ENCODE measurements around the gene HECW1.
"Not testable (repeated sequence)": the region's sequence is repeated elsewhere in the genome, so short reads cannot be mapped to it uniquely, and the experiment has no call there.

The HECW1 gene

GRCh38 chr7:43593010-43593409, 480.6 kb downstream of the HECW1 start:
- TF ChIP-seq, protein P1, sequence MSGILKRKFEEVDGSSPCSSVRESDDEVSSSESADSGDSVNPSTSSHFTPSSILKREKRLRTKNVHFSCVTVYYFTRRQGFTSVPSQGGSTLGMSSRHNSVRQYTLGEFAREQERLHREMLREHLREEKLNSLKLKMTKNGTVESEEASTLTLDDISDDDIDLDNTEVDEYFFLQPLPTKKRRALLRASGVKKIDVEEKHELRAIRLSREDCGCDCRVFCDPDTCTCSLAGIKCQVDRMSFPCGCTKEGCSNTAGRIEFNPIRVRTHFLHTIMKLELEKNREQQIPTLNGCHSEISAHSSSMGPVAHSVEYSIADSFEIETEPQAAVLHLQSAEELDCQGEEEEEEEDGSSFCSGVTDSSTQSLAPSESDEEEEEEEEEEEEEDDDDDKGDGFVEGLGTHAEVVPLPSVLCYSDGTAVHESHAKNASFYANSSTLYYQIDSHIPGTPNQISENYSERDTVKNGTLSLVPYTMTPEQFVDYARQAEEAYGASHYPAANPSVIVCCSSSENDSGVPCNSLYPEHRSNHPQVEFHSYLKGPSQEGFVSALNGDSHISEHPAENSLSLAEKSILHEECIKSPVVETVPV (CRISPR knock-in tag; IDR thresholded peaks at IDR 0.05): no peak
- TF ChIP-seq OSR1 (CRISPR knock-in tag; IDR thresholded peaks at IDR 0.05) (no peak), ARNTL (CRISPR knock-in tag; IDR thresholded peaks at IDR 0.05; ENCODE audit: borderline replicate concordance, low read depth) (no peak), RARB (CRISPR knock-in tag; IDR thresholded peaks at IDR 0.05) (no peak), TOX (CRISPR knock-in tag; IDR thresholded peaks at IDR 0.05; ENCODE audit: borderline replicate concordance) (no peak), BACH2 (CRISPR knock-in tag; IDR thresholded peaks at IDR 0.05; ENCODE audit: borderline replicate concordance) (no peak), ZNF70 (CRISPR knock-in tag; IDR thresholded peaks at IDR 0.05) (no peak), ZNF8 (CRISPR knock-in tag; IDR thresholded peaks at IDR 0.05) (no peak), ISL1 (CRISPR knock-in tag; IDR thresholded peaks at IDR 0.05) (no peak), ZC3H10 (CRISPR knock-in tag; IDR thresholded peaks at IDR 0.05) (no peak), ZNF565 (CRISPR knock-in tag; conservative IDR thresholded peaks at IDR 0.05; ENCODE audit: low read depth) (no peak), TCF4 (CRISPR knock-in tag; IDR thresholded peaks at IDR 0.05; ENCODE audit: borderline replicate concordance) (no peak), SNAI2 (CRISPR knock-in tag; IDR thresholded peaks at IDR 0.05) (no peak), PPARA (CRISPR knock-in tag; IDR thresholded peaks at IDR 0.05; ENCODE audit: borderline replicate concordance) (no peak), TSHZ2 (CRISPR knock-in tag; IDR thresholded peaks at IDR 0.05) (no peak), ZFP3 (CRISPR knock-in tag; IDR thresholded peaks at IDR 0.05) (no peak), GLIS3 (CRISPR knock-in tag; IDR thresholded peaks at IDR 0.05) (no peak), ZFP30 (CRISPR knock-in tag; IDR thresholded peaks at IDR 0.05) (no peak)
- TF ChIP-seq, protein P2, sequence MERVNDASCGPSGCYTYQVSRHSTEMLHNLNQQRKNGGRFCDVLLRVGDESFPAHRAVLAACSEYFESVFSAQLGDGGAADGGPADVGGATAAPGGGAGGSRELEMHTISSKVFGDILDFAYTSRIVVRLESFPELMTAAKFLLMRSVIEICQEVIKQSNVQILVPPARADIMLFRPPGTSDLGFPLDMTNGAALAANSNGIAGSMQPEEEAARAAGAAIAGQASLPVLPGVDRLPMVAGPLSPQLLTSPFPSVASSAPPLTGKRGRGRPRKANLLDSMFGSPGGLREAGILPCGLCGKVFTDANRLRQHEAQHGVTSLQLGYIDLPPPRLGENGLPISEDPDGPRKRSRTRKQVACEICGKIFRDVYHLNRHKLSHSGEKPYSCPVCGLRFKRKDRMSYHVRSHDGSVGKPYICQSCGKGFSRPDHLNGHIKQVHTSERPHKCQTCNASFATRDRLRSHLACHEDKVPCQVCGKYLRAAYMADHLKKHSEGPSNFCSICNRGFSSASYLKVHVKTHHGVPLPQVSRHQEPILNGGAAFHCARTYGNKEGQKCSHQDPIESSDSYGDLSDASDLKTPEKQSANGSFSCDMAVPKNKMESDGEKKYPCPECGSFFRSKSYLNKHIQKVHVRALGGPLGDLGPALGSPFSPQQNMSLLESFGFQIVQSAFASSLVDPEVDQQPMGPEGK (CRISPR knock-in tag; IDR thresholded peaks at IDR 0.05; ENCODE audit: borderline replicate concordance): no peak
- TF ChIP-seq, protein P3, sequence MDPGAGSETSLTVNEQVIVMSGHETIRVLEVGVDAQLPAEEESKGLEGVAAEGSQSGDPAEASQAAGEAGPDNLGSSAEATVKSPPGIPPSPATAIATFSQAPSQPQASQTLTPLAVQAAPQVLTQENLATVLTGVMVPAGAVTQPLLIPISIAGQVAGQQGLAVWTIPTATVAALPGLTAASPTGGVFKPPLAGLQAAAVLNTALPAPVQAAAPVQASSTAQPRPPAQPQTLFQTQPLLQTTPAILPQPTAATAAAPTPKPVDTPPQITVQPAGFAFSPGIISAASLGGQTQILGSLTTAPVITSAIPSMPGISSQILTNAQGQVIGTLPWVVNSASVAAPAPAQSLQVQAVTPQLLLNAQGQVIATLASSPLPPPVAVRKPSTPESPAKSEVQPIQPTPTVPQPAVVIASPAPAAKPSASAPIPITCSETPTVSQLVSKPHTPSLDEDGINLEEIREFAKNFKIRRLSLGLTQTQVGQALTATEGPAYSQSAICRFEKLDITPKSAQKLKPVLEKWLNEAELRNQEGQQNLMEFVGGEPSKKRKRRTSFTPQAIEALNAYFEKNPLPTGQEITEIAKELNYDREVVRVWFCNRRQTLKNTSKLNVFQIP (CRISPR knock-in tag; IDR thresholded peaks at IDR 0.05; ENCODE audit: borderline replicate concordance, low read depth): no peak
- no peak for ATAC-seq

DNA sequence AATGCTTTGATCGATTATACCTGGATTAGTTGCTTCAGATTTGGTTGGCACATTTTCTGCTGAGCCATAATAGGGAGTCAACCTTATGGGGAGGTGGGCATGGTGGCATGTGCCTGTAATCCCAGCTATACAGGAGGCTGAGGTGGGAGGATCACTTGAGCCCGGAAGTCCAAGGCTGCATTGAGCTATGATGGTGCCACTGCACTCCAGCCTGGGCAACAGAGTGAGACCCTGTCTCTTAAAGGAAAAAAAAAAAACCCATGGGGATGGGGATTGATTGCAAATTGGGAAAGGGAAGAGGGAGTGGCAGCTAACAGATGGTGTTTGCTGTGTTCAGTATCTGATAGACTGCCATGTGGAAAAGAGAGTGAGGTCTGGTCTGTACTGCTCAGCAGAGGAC, 481.6 kb downstream of the HECW1 start:
- peak; percentile 14; the same call in 1 of the 3 replicates for ATAC-seq
- TF ChIP-seq ISL1 (CRISPR knock-in tag; IDR thresholded peaks at IDR 0.05) (no peak), PPARA (CRISPR knock-in tag; IDR thresholded peaks at IDR 0.05; ENCODE audit: borderline replicate concordance) (no peak), OSR1 (CRISPR knock-in tag; IDR thresholded peaks at IDR 0.05) (no peak)

GRCh38 chr7:43596426-43596825, 484.0 kb downstream of the HECW1 start:
- ATAC-seq: not testable (repeated sequence)

GRCh38 chr7:43600056-43600455, 487.6 kb downstream of the HECW1 start:
- ATAC-seq: no peak
- no peak for TF ChIP-seq ZNF565 (CRISPR knock-in tag; conservative IDR thresholded peaks at IDR 0.05; ENCODE audit: low read depth)
- TF ChIP-seq ZNF70 (CRISPR knock-in tag; IDR thresholded peaks at IDR 0.05): no peak
- TF ChIP-seq, protein P1 (CRISPR knock-in tag; IDR thresholded peaks at IDR 0.05): no peak
- no peak for TF ChIP-seq ZFP30 (CRISPR knock-in tag; IDR thresholded peaks at IDR 0.05)
- TF ChIP-seq SNAI2 (CRISPR knock-in tag; IDR thresholded peaks at IDR 0.05): no peak
- TF ChIP-seq, protein P2 (CRISPR knock-in tag; IDR thresholded peaks at IDR 0.05; ENCODE audit: borderline replicate concordance): no peak
- no peak for TF ChIP-seq ZC3H10 (CRISPR knock-in tag; IDR thresholded peaks at IDR 0.05)
- TF ChIP-seq TOX (CRISPR knock-in tag; IDR thresholded peaks at IDR 0.05; ENCODE audit: borderline replicate concordance): no peak
- no peak for TF ChIP-seq ISL1 (CRISPR knock-in tag; IDR thresholded peaks at IDR 0.05)
- no peak for TF ChIP-seq OSR1 (CRISPR knock-in tag; IDR thresholded peaks at IDR 0.05)
- TF ChIP-seq PPARA (CRISPR knock-in tag; IDR thresholded peaks at IDR 0.05; ENCODE audit: borderline replicate concordance): no peak
- TF ChIP-seq ARNTL (CRISPR knock-in tag; IDR thresholded peaks at IDR 0.05; ENCODE audit: borderline replicate concordance, low read depth): no peak
- TF ChIP-seq TCF4 (CRISPR knock-in tag; IDR thresholded peaks at IDR 0.05; ENCODE audit: borderline replicate concordance): no peak
- no peak for TF ChIP-seq RARB (CRISPR knock-in tag; IDR thresholded peaks at IDR 0.05)
- TF ChIP-seq CSDC2 (CRISPR knock-in tag; IDR thresholded peaks at IDR 0.05): no peak
- TF ChIP-seq, protein P3 (CRISPR knock-in tag; IDR thresholded peaks at IDR 0.05; ENCODE audit: borderline replicate concordance, low read depth): no peak
- TF ChIP-seq ZFP3 (CRISPR knock-in tag; IDR thresholded peaks at IDR 0.05): no peak
- TF ChIP-seq ESRRG (CRISPR knock-in tag; IDR thresholded peaks at IDR 0.05): no peak

All from SK-N-SH treated with all-trans-retinoic acid at 6 μM for 48 hours (cell line).